ENCODE data around the gene MMAB. TPM values are rescaled to one million over a fixed set of nuclear protein-coding genes. Genes with fewer than 3 reads are reported as not detected.

Gene MMAB
- total and polyA plus RNA-seq, 2 donors = 15.9 to 26.7 TPM

- no peak for DNase-seq (ENCODE audit: extremely low spot score)
- 43% methylated on average over 11 of the region's 11 CpGs for WGBS
- H3K27ac ChIP-seq (ENCODE audit: low read depth) = no peak overlapping the region
- H3K4me3 ChIP-seq (ENCODE audit: low read depth, low read length) = no peak overlapping the region
- H3K36me3 ChIP-seq (ENCODE audit: insufficient read depth) = no peaks in the 10 kb centered on the region
- no peaks in the 10 kb centered on the region for H3K4me1 ChIP-seq (ENCODE audit: insufficient read depth)
These were observed 24.1 kb upstream of the MMAB start for GRCh38 chr12:109597414-109597794.

GRCh38 chr12:109596418-109597244, 23.3 kb upstream of the MMAB start:
- 90% methylated on average over 24 of the region's 24 CpGs for WGBS

GRCh38 chr12:109595321-109595902, 22.1 kb upstream of the MMAB start:
- 70% methylated on average over 10 of the region's 10 CpGs for WGBS
- no peak overlapping the region for H3K27ac ChIP-seq (ENCODE audit: low read depth)
- no peak for DNase-seq (ENCODE audit: extremely low spot score)
- no peak overlapping the region for H3K4me3 ChIP-seq (ENCODE audit: low read depth, low read length)
- H3K36me3 ChIP-seq (ENCODE audit: insufficient read depth) = no peaks in the 10 kb centered on the region
- no peaks in the 10 kb centered on the region for H3K4me1 ChIP-seq (ENCODE audit: insufficient read depth)

More at GRCh38 chr12:109596418-109597244, 23.3 kb upstream of the MMAB start:
- H3K4me1 ChIP-seq (ENCODE audit: insufficient read depth) = no peaks in the 10 kb centered on the region
- no peak overlapping the region for H3K4me3 ChIP-seq (ENCODE audit: low read depth, low read length)
- H3K36me3 ChIP-seq (ENCODE audit: insufficient read depth) = no peaks in the 10 kb centered on the region
- DNase-seq (ENCODE audit: extremely low spot score) = no peak
- H3K27ac ChIP-seq (ENCODE audit: low read depth) = no peak overlapping the region

- no peak overlapping the region for H3K4me3 ChIP-seq (ENCODE audit: low read depth, low read length)
- no peaks in the 10 kb centered on the region for H3K36me3 ChIP-seq (ENCODE audit: insufficient read depth)
- H3K4me1 ChIP-seq (ENCODE audit: insufficient read depth) = no peaks in the 10 kb centered on the region
- no peak overlapping the region for H3K27ac ChIP-seq (ENCODE audit: low read depth)
- 93% methylated on average over 15 of the region's 15 CpGs for WGBS
- DNase-seq (ENCODE audit: extremely low spot score) = no peak
These were observed 21.4 kb upstream of the MMAB start for GRCh38 chr12:109594556-109595317.

GRCh38 chr12:109592905-109593272, 19.6 kb upstream of the MMAB start:
- DNase-seq (ENCODE audit: extremely low spot score) = no peak
- 85% methylated on average over 9 of the region's 9 CpGs for WGBS
- H3K36me3 ChIP-seq (ENCODE audit: insufficient read depth) = no peaks in the 10 kb centered on the region

GRCh38 chr12:109592195-109592904, 19.0 kb upstream of the MMAB start:
- 89% methylated on average over 19 of the region's 19 CpGs for WGBS
- Histone ChIP-seq H3K27ac (ENCODE audit: low read depth) (no peak overlapping the region), H3K36me3 (ENCODE audit: insufficient read depth) (no peaks in the 10 kb centered on the region), H3K4me1 (ENCODE audit: insufficient read depth) (no peaks in the 10 kb centered on the region), H3K4me3 (ENCODE audit: low read depth, low read length) (no peak overlapping the region)
- no peak for DNase-seq (ENCODE audit: extremely low spot score)

More at GRCh38 chr12:109592905-109593272, 19.6 kb upstream of the MMAB start:
- Histone ChIP-seq H3K27ac (ENCODE audit: low read depth) (no peak overlapping the region), H3K4me1 (ENCODE audit: insufficient read depth) (no peaks in the 10 kb centered on the region), H3K4me3 (ENCODE audit: low read depth, low read length) (no peak overlapping the region)

GRCh38 chr12:109591041-109591440, 17.7 kb upstream of the MMAB start:
- H3K27ac ChIP-seq (ENCODE audit: low read depth) = no peak overlapping the region
- no peaks in the 10 kb centered on the region for H3K4me1 ChIP-seq (ENCODE audit: insufficient read depth)
- H3K4me3 ChIP-seq (ENCODE audit: low read depth, low read length) = no peak overlapping the region
- no peaks in the 10 kb centered on the region for H3K36me3 ChIP-seq (ENCODE audit: insufficient read depth)
- DNase-seq (ENCODE audit: extremely low spot score) = no peak
- 79% methylated on average over 10 of the region's 10 CpGs for WGBS

GRCh38 chr12:109590566-109590965, 17.3 kb upstream of the MMAB start:
- H3K4me1 ChIP-seq (ENCODE audit: insufficient read depth) = no peaks in the 10 kb centered on the region
- no peaks in the 10 kb centered on the region for H3K36me3 ChIP-seq (ENCODE audit: insufficient read depth)
- no peak overlapping the region for H3K27ac ChIP-seq (ENCODE audit: low read depth)
- WGBS = 91% methylated on average over 8 of the region's 8 CpGs
- no peak overlapping the region for H3K4me3 ChIP-seq (ENCODE audit: low read depth, low read length)
- DNase-seq (ENCODE audit: extremely low spot score) = no peak

- H3K4me3 ChIP-seq (ENCODE audit: low read depth, low read length) = no peak overlapping the region
- H3K36me3 ChIP-seq (ENCODE audit: insufficient read depth) = no peaks in the 10 kb centered on the region
- no peaks in the 10 kb centered on the region for H3K4me1 ChIP-seq (ENCODE audit: insufficient read depth)
- no peak for DNase-seq (ENCODE audit: extremely low spot score)
- 91% methylated on average over 16 of the region's 16 CpGs for WGBS
- H3K27ac ChIP-seq (ENCODE audit: low read depth) = no peak overlapping the region
These were observed 16.5 kb upstream of the MMAB start for GRCh38 chr12:109589691-109590245.

GRCh38 chr12:109589240-109589590, 15.9 kb upstream of the MMAB start:
- DNase-seq (ENCODE audit: extremely low spot score) = no peak
- no peak overlapping the region for H3K4me3 ChIP-seq (ENCODE audit: low read depth, low read length)
- H3K36me3 ChIP-seq (ENCODE audit: insufficient read depth) = no peaks in the 10 kb centered on the region
- no peak overlapping the region for H3K27ac ChIP-seq (ENCODE audit: low read depth)
- WGBS = 79% methylated on average over 7 of the region's 7 CpGs
- no peaks in the 10 kb centered on the region for H3K4me1 ChIP-seq (ENCODE audit: insufficient read depth)

- Histone ChIP-seq H3K27ac (ENCODE audit: low read depth) (no peak overlapping the region), H3K4me3 (ENCODE audit: low read depth, low read length) (no peak overlapping the region), H3K36me3 (ENCODE audit: insufficient read depth) (no peaks in the 10 kb centered on the region), H3K4me1 (ENCODE audit: insufficient read depth) (no peaks in the 10 kb centered on the region)
- DNase-seq (ENCODE audit: extremely low spot score) = no peak
- 92% methylated on average over 26 of the region's 26 CpGs for WGBS
These were observed 15.3 kb upstream of the MMAB start for GRCh38 chr12:109588461-109589239.

- Histone ChIP-seq H3K36me3 (ENCODE audit: insufficient read depth) (no peaks in the 10 kb centered on the region), H3K27ac (ENCODE audit: low read depth) (no peak overlapping the region), H3K4me1 (ENCODE audit: insufficient read depth) (no peaks in the 10 kb centered on the region), H3K4me3 (ENCODE audit: low read depth, low read length) (no peak overlapping the region)
- WGBS = 93% methylated on average over 18 of the region's 18 CpGs
- no peak for DNase-seq (ENCODE audit: extremely low spot score)
These were observed 14.6 kb upstream of the MMAB start for GRCh38 chr12:109587921-109588320.

Measured in urinary bladder (tissue), 4 donors.